DND-41 (cell line): ENCODE data around the gene TBC1D4.

Experiments
- EZH2 ChIP-seq: IDR thresholded peaks from 3 replicates; pipeline ENCODE4 v1.6.1; 2012; ENCODE audit warnings: borderline replicate concordance, low read depth, mild to moderate bottlenecking, moderate library complexity, low read length, inconsistent platforms; ENCODE audit not compliant: severe bottlenecking
- TF ChIP-seq, protein P1 (sequence below): IDR thresholded peaks from 2 replicates; pipeline ENCODE4 v1.5.1; 2012; ENCODE audit warnings: borderline replicate concordance, low read length, moderate library complexity, mild to moderate bottlenecking; ENCODE audit not compliant: poor library complexity, severe bottlenecking; ENCODE audit errors: extremely low read depth

DNA sequence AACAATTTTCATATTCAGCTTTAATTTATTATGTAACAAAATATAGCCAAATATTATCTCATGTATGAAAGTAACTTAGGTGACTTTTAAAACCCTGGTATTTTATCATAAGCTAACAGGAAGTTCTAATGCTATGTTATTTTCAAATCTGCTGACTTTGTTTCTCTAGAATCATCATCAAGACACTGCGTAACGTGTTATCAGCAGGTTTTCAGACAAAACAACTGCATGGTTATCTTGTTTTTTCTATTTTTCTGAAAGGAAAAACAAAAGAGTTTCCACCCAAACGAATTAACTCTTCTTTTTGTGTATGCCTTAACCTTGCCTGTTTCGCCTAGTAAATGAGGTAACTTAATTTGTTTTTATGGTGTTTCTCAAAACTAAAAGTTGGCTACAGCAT lies 156.3 kb downstream of the TBC1D4 start:
- TF ChIP-seq, protein P1, sequence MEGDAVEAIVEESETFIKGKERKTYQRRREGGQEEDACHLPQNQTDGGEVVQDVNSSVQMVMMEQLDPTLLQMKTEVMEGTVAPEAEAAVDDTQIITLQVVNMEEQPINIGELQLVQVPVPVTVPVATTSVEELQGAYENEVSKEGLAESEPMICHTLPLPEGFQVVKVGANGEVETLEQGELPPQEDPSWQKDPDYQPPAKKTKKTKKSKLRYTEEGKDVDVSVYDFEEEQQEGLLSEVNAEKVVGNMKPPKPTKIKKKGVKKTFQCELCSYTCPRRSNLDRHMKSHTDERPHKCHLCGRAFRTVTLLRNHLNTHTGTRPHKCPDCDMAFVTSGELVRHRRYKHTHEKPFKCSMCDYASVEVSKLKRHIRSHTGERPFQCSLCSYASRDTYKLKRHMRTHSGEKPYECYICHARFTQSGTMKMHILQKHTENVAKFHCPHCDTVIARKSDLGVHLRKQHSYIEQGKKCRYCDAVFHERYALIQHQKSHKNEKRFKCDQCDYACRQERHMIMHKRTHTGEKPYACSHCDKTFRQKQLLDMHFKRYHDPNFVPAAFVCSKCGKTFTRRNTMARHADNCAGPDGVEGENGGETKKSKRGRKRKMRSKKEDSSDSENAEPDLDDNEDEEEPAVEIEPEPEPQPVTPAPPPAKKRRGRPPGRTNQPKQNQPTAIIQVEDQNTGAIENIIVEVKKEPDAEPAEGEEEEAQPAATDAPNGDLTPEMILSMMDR, result no peak
- no peak for TF ChIP-seq EZH2
